ENCODE data around the gene JAK3.
"Not testable (repeated sequence)": the region's sequence is repeated elsewhere in the genome, so short reads cannot be mapped to it uniquely, and the experiment has no call there.

The JAK3 gene

DNA sequence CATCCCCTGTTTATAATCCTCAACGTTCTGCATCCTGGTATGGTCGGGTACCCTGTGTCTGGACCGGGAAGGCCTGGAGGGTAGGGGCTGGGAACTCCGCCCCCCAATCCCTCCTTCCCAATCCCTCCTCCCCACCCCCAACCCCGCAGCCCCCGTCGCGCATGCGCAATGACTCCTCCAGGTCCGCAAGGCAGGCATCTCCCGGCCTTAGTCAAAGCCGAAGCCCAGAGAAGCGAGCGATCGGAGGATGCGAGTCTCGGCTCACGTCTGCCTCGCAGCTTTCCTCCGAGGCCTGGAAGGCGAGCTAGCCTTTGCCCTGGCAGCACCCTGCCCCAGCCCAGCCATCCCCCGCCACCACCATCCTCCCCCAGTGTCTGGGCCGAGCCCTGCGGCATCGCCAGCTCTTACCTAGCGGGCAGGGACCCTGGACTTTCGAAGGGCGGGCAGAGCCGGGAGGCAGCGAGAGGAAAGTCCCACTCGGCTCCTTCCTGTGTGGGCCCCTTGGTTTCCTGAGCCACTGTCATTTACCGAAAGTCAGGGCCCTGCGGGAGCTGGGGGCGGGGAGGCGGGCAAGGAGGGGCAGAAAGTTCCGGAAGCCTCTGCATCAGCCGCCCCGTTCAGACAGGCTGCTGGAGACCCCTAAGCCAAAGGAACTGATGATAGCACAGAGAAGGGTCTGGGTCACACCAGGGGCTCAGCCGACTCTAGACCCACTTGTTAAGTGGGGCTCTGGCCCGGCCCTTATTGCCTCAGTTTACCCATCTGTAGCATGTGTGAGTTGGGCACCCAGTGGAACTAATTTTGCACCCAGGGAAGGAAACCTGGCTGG, at the start of gene JAK3:
Gene JAK3 (minus strand): TSS at position 445 of the 829 bp plus-strand sequence. CDS start 3,565 bp downstream, outside the sequence.
- Histone ChIP-seq H3K9me3 (replicated peaks in 1 of 11) (0 out of 22 replicates have a peak, but pooled peaks cover 0 to under 1% (median 0%) of the 10 kb centered on the region in 11 experiments), H3K9ac (peak within 1 kb of the TSS; percentile 82 to 92 (median 88)), H3K4me3 (peak within 1 kb of the TSS; percentile 34 to 73 (median 59); a peak in 19 of 20 replicates), H3K27ac (peak within 1 kb of the TSS; percentile 85 to 98 (median 91)), H3K4me1 (peaks cover 72 to 87% (median 81%) of the 10 kb centered on the region in 10 experiments), H3K27me3 (no peaks in the 10 kb centered on the region), H3K36me3 (peaks cover 8 to 27% (median 16%) of the 10 kb centered on the region in 11 experiments; a peak in 20 of 22 replicates), H4K20me1 (peaks cover 0 to 33% (median 16%) of the 10 kb centered on the region in 11 experiments; a peak in 11 of 22 replicates), H3K4me2 (peak within 1 kb of the TSS; percentile 82 to 100 (median 93))
- no peak for TF ChIP-seq Cebpa-rat (IDR thresholded peaks at IDR 0.05)

DNA sequence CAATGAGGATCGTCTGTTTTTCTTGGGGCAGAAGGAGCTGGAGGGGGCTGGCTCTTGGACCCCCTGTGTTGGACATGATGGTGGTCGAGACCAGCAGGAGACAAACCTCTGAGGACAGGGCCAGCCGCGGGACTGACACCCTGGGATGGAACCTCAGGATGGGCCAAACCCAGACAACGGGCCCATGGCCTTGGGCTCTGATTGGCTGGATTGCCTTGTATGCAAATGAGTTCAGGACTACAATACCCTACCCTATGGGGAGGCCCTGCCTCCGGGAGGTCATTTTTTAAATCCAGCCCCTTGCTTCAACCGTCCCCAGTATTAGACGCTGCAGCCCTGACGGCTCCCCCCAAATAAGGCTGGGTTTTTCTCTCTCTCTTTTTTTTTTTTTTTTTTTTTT, 46.0 kb upstream of the JAK3 start:
- no peak overlapping the region for H3K27ac ChIP-seq
- no peaks in the 10 kb centered on the region for H3K36me3 ChIP-seq
- H3K27me3 ChIP-seq, result peaks cover 0 to 20% (median 9%) of the 10 kb centered on the region in 11 experiments; a peak in 8 of 22 replicates
- no peak overlapping the region for H3K4me2 ChIP-seq
- no peak for TF ChIP-seq Cebpa-rat (IDR thresholded peaks at IDR 0.05)
- H3K4me1 ChIP-seq, result peaks cover 0 to 11% (median 3%) of the 10 kb centered on the region in 10 experiments; a peak in 5 of 20 replicates
- H3K4me3 ChIP-seq, result no peak overlapping the region
- peaks cover 0 to 10% (median 0%) of the 10 kb centered on the region in 11 experiments; a peak in 3 of 22 replicates for H4K20me1 ChIP-seq
- H3K9ac ChIP-seq, result no peak overlapping the region
- H3K9me3 ChIP-seq (replicated peaks in 1 of 11), result no peaks in the 10 kb centered on the region

DNA sequence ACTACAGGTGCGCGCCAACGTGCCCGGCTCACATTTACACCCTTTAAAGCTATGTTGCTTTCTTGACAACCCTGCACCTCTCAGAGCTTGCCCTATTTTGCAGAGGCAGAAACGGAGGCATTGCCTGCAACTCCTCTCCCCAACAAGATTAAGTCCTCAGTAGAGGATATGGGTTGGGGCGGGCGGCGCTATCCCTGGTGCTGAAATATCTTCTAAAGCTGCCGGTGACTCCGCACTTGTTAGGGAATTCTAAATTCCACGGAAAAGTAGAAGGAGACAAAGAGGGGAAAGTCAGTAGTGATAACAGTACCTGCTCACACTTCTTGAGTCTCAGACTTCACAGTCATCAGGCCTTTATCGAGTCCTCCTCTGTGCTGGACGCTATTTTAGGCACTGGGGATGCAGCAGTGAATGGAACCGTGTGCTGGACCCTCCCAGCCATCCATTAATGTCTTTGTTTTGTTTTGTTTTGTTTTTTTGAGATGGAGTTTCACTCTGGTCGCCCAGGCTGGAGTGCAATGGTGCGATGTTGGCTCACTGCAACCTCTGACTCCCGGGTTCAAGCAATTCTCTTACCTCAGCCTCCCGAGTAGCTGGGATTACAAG, 41.9 kb upstream of the JAK3 start:
- Histone ChIP-seq H3K9me3 (replicated peaks in 1 of 11) (no peaks in the 10 kb centered on the region), H3K27me3 (peaks cover 0 to 20% (median 9%) of the 10 kb centered on the region in 11 experiments; a peak in 8 of 22 replicates), H3K9ac (no peak overlapping the region), H3K4me2 (no peak overlapping the region), H3K4me3 (no peak overlapping the region), H3K36me3 (no peaks in the 10 kb centered on the region), H3K27ac (no peak overlapping the region), H3K4me1 (peaks cover 0 to 21% (median 7%) of the 10 kb centered on the region in 10 experiments; a peak in 7 of 20 replicates), H4K20me1 (peaks cover 0 to 10% (median 0%) of the 10 kb centered on the region in 11 experiments; a peak in 3 of 22 replicates)
- no peak for TF ChIP-seq Cebpa-rat (IDR thresholded peaks at IDR 0.05)

DNA sequence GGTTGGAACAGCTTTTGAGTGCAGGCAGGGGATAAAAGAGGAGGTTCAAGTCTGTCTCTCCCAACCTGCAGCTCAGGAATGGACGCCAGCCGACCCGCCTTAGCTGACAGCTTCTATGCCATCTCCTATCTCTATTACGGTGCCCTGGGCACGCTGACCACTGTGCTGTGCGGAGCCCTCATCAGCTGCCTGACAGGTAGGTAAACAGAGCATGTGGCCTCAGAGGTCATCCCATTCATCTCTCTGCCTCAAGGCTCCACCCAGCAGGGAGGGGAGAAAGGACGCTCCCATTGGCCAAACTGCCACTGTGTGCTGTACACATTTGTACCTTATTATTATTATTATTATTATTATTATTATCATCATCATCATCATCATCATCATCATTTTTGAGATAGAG, 40.5 kb upstream of the JAK3 start:
- Histone ChIP-seq H3K4me1 (peaks cover 0 to 24% (median 4%) of the 10 kb centered on the region in 10 experiments; a peak in 7 of 20 replicates), H3K9me3 (replicated peaks in 1 of 11) (no peaks in the 10 kb centered on the region), H3K4me2 (no peak overlapping the region), H3K4me3 (no peak overlapping the region), H3K27ac (no peak overlapping the region), H3K9ac (no peak overlapping the region), H3K27me3 (peaks cover 0 to 20% (median 9%) of the 10 kb centered on the region in 11 experiments; a peak in 8 of 22 replicates), H4K20me1 (peaks cover 0 to 10% (median 0%) of the 10 kb centered on the region in 11 experiments; a peak in 3 of 22 replicates), H3K36me3 (no peaks in the 10 kb centered on the region)
- TF ChIP-seq Cebpa-rat (IDR thresholded peaks at IDR 0.05), result no peak

DNA sequence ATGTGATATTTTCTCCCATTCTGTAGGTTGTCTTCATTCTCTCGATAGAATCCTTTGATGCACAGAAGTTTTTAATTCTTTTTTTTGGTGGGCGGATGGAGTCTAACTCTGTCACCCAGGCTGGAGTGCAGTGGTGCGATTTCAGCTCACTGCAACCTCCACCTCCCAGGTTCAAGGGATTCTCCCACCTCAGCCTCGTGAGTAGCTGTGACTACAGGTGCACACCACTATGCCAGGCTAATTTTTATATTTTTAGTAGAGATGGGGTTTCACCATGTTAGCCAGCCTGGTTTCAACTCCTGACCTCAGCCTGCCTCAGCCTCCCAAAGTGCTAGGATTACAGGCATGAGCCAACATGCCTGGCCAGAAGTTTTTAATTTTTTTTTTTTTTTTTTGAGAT, 39.4 kb upstream of the JAK3 start:
- not testable (repeated sequence) for H3K9me3 ChIP-seq (replicated peaks in 1 of 11); H3K9ac ChIP-seq; H3K36me3 ChIP-seq; H4K20me1 ChIP-seq; H3K4me3 ChIP-seq; H3K27ac ChIP-seq; H3K4me2 ChIP-seq
- Histone ChIP-seq H3K27me3 (peaks cover 0 to 17% (median 9%) of the 10 kb centered on the region in 11 experiments; a peak in 7 of 22 replicates), H3K4me1 (peaks cover 0 to 17% (median 0%) of the 10 kb centered on the region in 10 experiments; a peak in 4 of 20 replicates)

DNA sequence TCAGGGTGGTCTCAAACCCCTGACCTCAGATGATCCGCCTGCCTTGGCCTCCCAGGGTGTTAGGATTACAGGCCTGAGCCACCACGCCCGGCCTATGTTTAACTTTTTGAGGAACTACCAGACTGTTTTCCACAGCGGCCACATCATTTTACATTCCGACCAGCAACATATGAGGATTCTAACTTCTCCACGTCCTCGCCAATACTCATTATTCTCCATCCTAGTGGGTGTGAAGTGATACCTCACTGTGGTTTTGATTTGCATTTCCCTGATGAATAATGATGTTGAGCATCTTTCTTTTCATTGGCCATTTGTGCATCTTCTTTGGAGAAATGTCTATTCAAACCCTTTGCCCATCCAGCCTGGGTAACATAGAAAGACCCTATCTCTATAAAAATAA, 38.7 kb upstream of the JAK3 start:
- no peak overlapping the region for H3K9ac ChIP-seq
- H3K4me3 ChIP-seq, result no peak overlapping the region
- peaks cover 0 to 12% (median 6%) of the 10 kb centered on the region in 11 experiments; a peak in 7 of 22 replicates for H3K27me3 ChIP-seq
- H3K4me1 ChIP-seq, result peaks cover 0 to 17% (median 0%) of the 10 kb centered on the region in 10 experiments; a peak in 4 of 20 replicates
- H4K20me1 ChIP-seq, result peaks cover 0 to 10% (median 0%) of the 10 kb centered on the region in 11 experiments; a peak in 3 of 22 replicates
- no peaks in the 10 kb centered on the region for H3K36me3 ChIP-seq
- H3K27ac ChIP-seq, result no peak overlapping the region
- H3K4me2 ChIP-seq, result no peak overlapping the region
- no peak for TF ChIP-seq Cebpa-rat (IDR thresholded peaks at IDR 0.05)
- H3K9me3 ChIP-seq (replicated peaks in 1 of 11), result no peaks in the 10 kb centered on the region

DNA sequence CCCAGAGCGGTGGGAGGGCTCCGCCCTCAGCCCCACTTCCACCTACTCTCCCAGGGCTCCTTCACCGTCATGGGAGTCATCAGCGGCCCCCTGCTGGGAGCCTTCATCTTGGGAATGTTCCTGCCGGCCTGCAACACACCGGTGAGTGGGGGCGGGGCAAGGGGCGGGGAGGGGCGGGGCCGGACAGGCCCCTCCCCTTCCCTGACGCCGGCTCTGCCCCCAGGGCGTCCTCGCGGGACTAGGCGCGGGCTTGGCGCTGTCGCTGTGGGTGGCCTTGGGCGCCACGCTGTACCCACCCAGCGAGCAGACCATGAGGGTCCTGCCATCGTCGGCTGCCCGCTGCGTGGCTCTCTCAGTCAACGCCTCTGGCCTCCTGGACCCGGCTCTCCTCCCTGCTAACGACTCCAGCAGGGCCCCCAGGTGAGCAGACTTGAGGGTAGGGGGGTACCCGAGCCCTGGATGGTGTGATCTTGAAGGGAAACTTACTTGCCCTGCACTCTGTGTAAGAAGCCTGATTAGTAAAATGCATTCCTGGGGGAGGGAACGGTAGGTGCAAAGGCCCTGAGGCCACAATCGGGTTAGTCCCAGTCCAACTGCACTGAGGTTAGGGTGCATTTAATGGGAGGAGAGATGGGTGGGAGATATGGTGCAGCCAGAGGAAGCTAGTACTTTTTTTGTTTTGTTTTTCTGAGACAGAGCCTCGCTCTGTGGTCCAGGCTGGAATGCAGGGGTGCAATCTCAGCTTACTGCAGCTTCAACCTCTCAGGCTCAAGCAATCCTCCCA, 36.0 kb upstream of the JAK3 start:
- H3K9me3 ChIP-seq (replicated peaks in 1 of 11), result no peaks in the 10 kb centered on the region
- H3K27ac ChIP-seq, result no peak overlapping the region
- peaks cover 0 to 6% (median 0%) of the 10 kb centered on the region in 11 experiments; a peak in 4 of 22 replicates for H4K20me1 ChIP-seq
- no peak overlapping the region for H3K4me3 ChIP-seq
- no peak overlapping the region for H3K9ac ChIP-seq
- no peak overlapping the region; a peak in 1 of 22 replicates for H3K4me2 ChIP-seq
- TF ChIP-seq Cebpa-rat (IDR thresholded peaks at IDR 0.05), result no peak
- H3K4me1 ChIP-seq, result peaks cover 0 to 17% (median 0%) of the 10 kb centered on the region in 10 experiments; a peak in 4 of 20 replicates
- H3K36me3 ChIP-seq, result no peaks in the 10 kb centered on the region
- peaks cover 0 to 12% (median 0%) of the 10 kb centered on the region in 11 experiments; a peak in 5 of 22 replicates for H3K27me3 ChIP-seq

DNA sequence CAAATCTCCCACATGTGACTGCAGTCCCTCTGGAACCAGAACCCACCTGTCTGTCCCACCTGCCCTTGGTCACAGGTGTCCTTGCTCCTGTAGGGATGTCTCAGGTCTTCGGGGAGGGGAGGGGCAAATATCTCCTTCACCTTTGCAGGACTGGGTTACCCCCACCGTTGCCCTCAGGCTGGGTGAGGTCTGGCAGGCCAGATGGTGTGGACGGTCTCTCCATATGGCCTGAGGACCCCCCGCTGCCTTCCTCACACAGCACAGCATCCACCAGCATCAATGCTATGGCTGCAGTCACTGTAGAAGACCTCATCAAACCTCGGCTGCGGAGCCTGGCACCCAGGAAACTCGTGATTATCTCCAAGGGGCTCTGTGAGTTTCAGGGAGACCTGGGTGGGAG, 33.9 kb upstream of the JAK3 start:
- TF ChIP-seq Cebpa-rat (IDR thresholded peaks at IDR 0.05), result no peak
- H3K36me3 ChIP-seq, result no peaks in the 10 kb centered on the region
- H3K4me1 ChIP-seq, result peaks cover 0 to 17% (median 0%) of the 10 kb centered on the region in 10 experiments; a peak in 4 of 20 replicates
- H3K27me3 ChIP-seq, result peaks cover 0 to 12% (median 0%) of the 10 kb centered on the region in 11 experiments; a peak in 7 of 22 replicates
- no peaks in the 10 kb centered on the region for H3K9me3 ChIP-seq (replicated peaks in 1 of 11)
- H4K20me1 ChIP-seq, result peaks cover 0 to 6% (median 0%) of the 10 kb centered on the region in 11 experiments; a peak in 5 of 22 replicates
- H3K9ac ChIP-seq, result no peak overlapping the region
- H3K4me3 ChIP-seq, result no peak overlapping the region
- no peak overlapping the region for H3K4me2 ChIP-seq
- no peak overlapping the region for H3K27ac ChIP-seq

All from BLaER1 treated with 17β-estradiol and CSF1 and Interleukin-3, amounts not matched to agents 10 nM and 100 nM (cell line).